Measurements from ENCODE around the gene BRMS1L.
"Not testable (repeated sequence)": the region's sequence is repeated elsewhere in the genome, so short reads cannot be mapped to it uniquely, and the experiment has no call there.

The BRMS1L gene

GRCh38 chr14:35829449-35829848 is 3.3 kb downstream of the BRMS1L start:
- H3K18ac ChIP-seq (ENCODE audit: low read length), result no peak overlapping the region
- H2BK5ac ChIP-seq (ENCODE audit: low read depth, low read length, poor library complexity), result no peak overlapping the region
- no peak overlapping the region for H3K27ac ChIP-seq (ENCODE audit: low read depth, low read length)
- no peak overlapping the region for H2BK12ac ChIP-seq (ENCODE audit: low read length)
- no peak overlapping the region for H3K9ac ChIP-seq (ENCODE audit: low read length)
- no peak overlapping the region for H2AK5ac ChIP-seq (ENCODE audit: low read length)
- peaks cover 3 to 4% of the 10 kb centered on the region in 2 experiments for H3K36me3 ChIP-seq (ENCODE audit: control insufficient read depth in 1 of 2, insufficient read depth in 2 of 2, low read length in 2 of 2)
- no peak overlapping the region for H3K23ac ChIP-seq (ENCODE audit: low read length)
- DNase-seq, result no peak
- no peak overlapping the region for H3K4ac ChIP-seq (ENCODE audit: low read depth, low read length)
- no peak overlapping the region for H3K4me2 ChIP-seq (ENCODE audit: low read length)
- H3K4me1 ChIP-seq (ENCODE audit: control insufficient read depth in 1 of 2, insufficient read depth in 2 of 2, low read length in 2 of 2), result peaks cover 0 to 2% of the 10 kb centered on the region in 2 experiments
- no peak overlapping the region for H2BK120ac ChIP-seq (ENCODE audit: insufficient read depth, low read length, poor library complexity)
- H2AFZ ChIP-seq (ENCODE audit: insufficient read depth, low read length, poor library complexity), result no peak overlapping the region
- H3K27me3 ChIP-seq (ENCODE audit: insufficient read depth, low read length), result no peaks in the 10 kb centered on the region
- no CpG with 5 or more reads among the region's 1 CpG for WGBS (ENCODE audit: extremely low coverage, insufficient coverage, insufficient read length)
- H3K79me1 ChIP-seq (ENCODE audit: low read length), result peaks cover 5% of the 10 kb centered on the region
- H3K79me2 ChIP-seq (ENCODE audit: control insufficient read depth, insufficient read depth, low read length, poor library complexity), result peaks cover 2% of the 10 kb centered on the region
- H3K4me3 ChIP-seq (ENCODE audit: low read depth, low read length), result no peak overlapping the region
- no peak overlapping the region for H4K12ac ChIP-seq (ENCODE audit: low read depth, low read length)
- no peaks in the 10 kb centered on the region for H3K9me3 ChIP-seq (ENCODE audit: insufficient read depth, low read depth, low read length)
- no peak overlapping the region for H4K8ac ChIP-seq (ENCODE audit: low read depth, low read length)
- H3K14ac ChIP-seq (ENCODE audit: low read length), result no peak overlapping the region
- no peak overlapping the region for H4K91ac ChIP-seq (ENCODE audit: low read depth, low read length)

GRCh38 chr14:35835208-35835982 is 9.3 kb downstream of the BRMS1L start:
- Histone ChIP-seq H2BK120ac (ENCODE audit: insufficient read depth, low read length, poor library complexity) (no peak overlapping the region), H3K4me1 (ENCODE audit: control insufficient read depth in 1 of 2, insufficient read depth in 2 of 2, low read length in 2 of 2) (no peaks in the 10 kb centered on the region), H3K36me3 (ENCODE audit: control insufficient read depth in 1 of 2, insufficient read depth in 2 of 2, low read length in 2 of 2) (peaks cover 8 to 10% of the 10 kb centered on the region in 2 experiments), H3K27me3 (ENCODE audit: insufficient read depth, low read length) (no peaks in the 10 kb centered on the region), H2BK5ac (ENCODE audit: low read depth, low read length, poor library complexity) (no peak overlapping the region), H3K79me2 (ENCODE audit: control insufficient read depth, insufficient read depth, low read length, poor library complexity) (no peaks in the 10 kb centered on the region), H3K27ac (ENCODE audit: low read depth, low read length) (no peak overlapping the region), H3K4me2 (ENCODE audit: low read length) (no peak overlapping the region), H3K23ac (ENCODE audit: low read length) (no peak overlapping the region), H3K9ac (ENCODE audit: low read length) (no peak overlapping the region), H4K12ac (ENCODE audit: low read depth, low read length) (no peak overlapping the region), H3K4me3 (ENCODE audit: low read depth, low read length) (no peak overlapping the region), H3K79me1 (ENCODE audit: low read length) (no peaks in the 10 kb centered on the region), H3K14ac (ENCODE audit: low read length) (no peak overlapping the region), H2AK5ac (ENCODE audit: low read length) (no peak overlapping the region), H3K9me3 (ENCODE audit: insufficient read depth, low read depth, low read length) (no peaks in the 10 kb centered on the region), H4K8ac (ENCODE audit: low read depth, low read length) (no peak overlapping the region), H2AFZ (ENCODE audit: insufficient read depth, low read length, poor library complexity) (no peak overlapping the region), H3K18ac (ENCODE audit: low read length) (no peak overlapping the region), H4K91ac (ENCODE audit: low read depth, low read length) (no peak overlapping the region), H3K4ac (ENCODE audit: low read depth, low read length) (no peak overlapping the region), H2BK12ac (ENCODE audit: low read length) (no peak overlapping the region)
- no peak for DNase-seq
- no CpG with 5 or more reads among the region's 5 CpGs for WGBS (ENCODE audit: extremely low coverage, insufficient coverage, insufficient read length)

GRCh38 chr14:35841704-35842103 is 15.6 kb downstream of the BRMS1L start:
- H4K12ac ChIP-seq (ENCODE audit: low read depth, low read length); H3K23ac ChIP-seq (ENCODE audit: low read length); H3K79me2 ChIP-seq (ENCODE audit: control insufficient read depth, insufficient read depth, low read length, poor library complexity); H3K27ac ChIP-seq (ENCODE audit: low read depth, low read length); H4K8ac ChIP-seq (ENCODE audit: low read depth, low read length); H3K79me1 ChIP-seq (ENCODE audit: low read length); H3K9ac ChIP-seq (ENCODE audit: low read length); H3K27me3 ChIP-seq (ENCODE audit: insufficient read depth, low read length); H2BK5ac ChIP-seq (ENCODE audit: low read depth, low read length, poor library complexity); H3K14ac ChIP-seq (ENCODE audit: low read length); H3K4me2 ChIP-seq (ENCODE audit: low read length); H3K4ac ChIP-seq (ENCODE audit: low read depth, low read length); H3K9me3 ChIP-seq (ENCODE audit: insufficient read depth, low read depth, low read length); H3K4me1 ChIP-seq (ENCODE audit: control insufficient read depth in 1 of 2, insufficient read depth in 2 of 2, low read length in 2 of 2); H3K18ac ChIP-seq (ENCODE audit: low read length); H4K91ac ChIP-seq (ENCODE audit: low read depth, low read length); H2AK5ac ChIP-seq (ENCODE audit: low read length); DNase-seq; H2AFZ ChIP-seq (ENCODE audit: insufficient read depth, low read length, poor library complexity); H2BK12ac ChIP-seq (ENCODE audit: low read length); H3K4me3 ChIP-seq (ENCODE audit: low read depth, low read length); H2BK120ac ChIP-seq (ENCODE audit: insufficient read depth, low read length, poor library complexity): not testable (repeated sequence)
- WGBS (ENCODE audit: extremely low coverage, insufficient coverage, insufficient read length), result no CpG with 5 or more reads among the region's 2 CpGs
- peaks cover 11 to 13% of the 10 kb centered on the region in 2 experiments for H3K36me3 ChIP-seq (ENCODE audit: control insufficient read depth in 1 of 2, insufficient read depth in 2 of 2, low read length in 2 of 2)

- H3K9me3 ChIP-seq (ENCODE audit: insufficient read depth, low read depth, low read length); H3K79me1 ChIP-seq (ENCODE audit: low read length); H2BK120ac ChIP-seq (ENCODE audit: insufficient read depth, low read length, poor library complexity); H4K8ac ChIP-seq (ENCODE audit: low read depth, low read length); H3K18ac ChIP-seq (ENCODE audit: low read length); H3K9ac ChIP-seq (ENCODE audit: low read length); H4K91ac ChIP-seq (ENCODE audit: low read depth, low read length); H3K4me3 ChIP-seq (ENCODE audit: low read depth, low read length); H3K27ac ChIP-seq (ENCODE audit: low read depth, low read length); H3K4me1 ChIP-seq (ENCODE audit: control insufficient read depth in 1 of 2, insufficient read depth in 2 of 2, low read length in 2 of 2); H3K23ac ChIP-seq (ENCODE audit: low read length); DNase-seq; H2BK5ac ChIP-seq (ENCODE audit: low read depth, low read length, poor library complexity); H3K4ac ChIP-seq (ENCODE audit: low read depth, low read length); H2AK5ac ChIP-seq (ENCODE audit: low read length); H3K4me2 ChIP-seq (ENCODE audit: low read length); H3K14ac ChIP-seq (ENCODE audit: low read length); H3K27me3 ChIP-seq (ENCODE audit: insufficient read depth, low read length); H2AFZ ChIP-seq (ENCODE audit: insufficient read depth, low read length, poor library complexity); H2BK12ac ChIP-seq (ENCODE audit: low read length); H3K79me2 ChIP-seq (ENCODE audit: control insufficient read depth, insufficient read depth, low read length, poor library complexity); H4K12ac ChIP-seq (ENCODE audit: low read depth, low read length): not testable (repeated sequence)
- H3K36me3 ChIP-seq (ENCODE audit: control insufficient read depth in 1 of 2, insufficient read depth in 2 of 2, low read length in 2 of 2), result peaks cover 11 to 13% of the 10 kb centered on the region in 2 experiments
- no CpG with 5 or more reads among the region's 2 CpGs for WGBS (ENCODE audit: extremely low coverage, insufficient coverage, insufficient read length)
Measured at GRCh38 chr14:35842245-35842644, 16.1 kb downstream of the BRMS1L start.
